ENCODE data around the gene VRK1. TPM values are rescaled to one million over a fixed set of nuclear protein-coding genes. Genes with fewer than 3 reads are reported as not detected.

VRK1 gene
- total and polyA plus RNA-seq, 2 of the 8 experiments (the other 6 are each of a cell fraction or from before 2014, with no cell fraction given): 24.2 to 64.8 TPM

GRCh38 chr14:96827290-96827689 lies 30.1 kb downstream of the VRK1 start:
- DNase-seq (ENCODE audit: low read depth in 1 of 2, low spot score in 2 of 2) (no peak), FAIRE-seq (no peak)
- Histone ChIP-seq H4K20me1 (replicated peaks in 1 of 2; ENCODE audit: control insufficient read depth in 1 of 2, insufficient read depth in 2 of 2, low read length in 2 of 2) (peaks cover 6 to 7% of the 10 kb centered on the region in 2 experiments), H3K23ac (ENCODE audit: insufficient read length) (no peak overlapping the region), H3K18ac (ENCODE audit: extremely low read depth, low read length) (no peak overlapping the region), H3K56ac (replicated peaks; ENCODE audit: insufficient read length, low read depth, low read length) (no peak overlapping the region), H3K36me3 (ENCODE audit: control insufficient read depth in 2 of 4, insufficient read depth in 4 of 4, low read length in 3 of 4) (no peaks in the 10 kb centered on the region), H2AFZ (ENCODE audit: low read length) (no peak overlapping the region), H2BK120ac (replicated peaks; ENCODE audit: low read depth, low read length) (no peak overlapping the region), H2BK5ac (ENCODE audit: low read depth, low read length) (no peak overlapping the region), H2BK15ac (ENCODE audit: low read length) (no peak overlapping the region), H3K14ac (ENCODE audit: insufficient read length) (no peak overlapping the region), H4K91ac (replicated peaks; ENCODE audit: insufficient read length, low read length) (no peak overlapping the region), H2BK12ac (ENCODE audit: low read depth, low read length) (no peak overlapping the region), H2AK5ac (ENCODE audit: low read depth, low read length) (no peak overlapping the region), H4K5ac (ENCODE audit: insufficient read length, low read depth, low read length) (no peak overlapping the region), H3K79me2 (ENCODE audit: control insufficient read depth in 1 of 2, insufficient read depth in 2 of 2, low read length in 2 of 2) (peaks cover 0 to 96% of the 10 kb centered on the region in 2 experiments; a peak in 2 of 4 replicates), H3K4me3 (ENCODE audit: extremely low read depth in 1 of 4, insufficient read depth in 2 of 4, low read depth in 3 of 4, low read length in 4 of 4) (no peak overlapping the region), H3K27me3 (replicated peaks in 1 of 4; ENCODE audit: control insufficient read depth in 3 of 4, extremely low read depth in 1 of 4, insufficient read depth in 3 of 4, low read length in 3 of 4) (no peaks in the 10 kb centered on the region), H3K9ac (replicated peaks in 1 of 4; ENCODE audit: extremely low read depth in 1 of 4, low read depth in 3 of 4, low read length in 3 of 4) (no peak overlapping the region), H2BK20ac (ENCODE audit: low read length) (no peak overlapping the region), H4K8ac (ENCODE audit: extremely low read depth, insufficient read depth, low read length) (no peak overlapping the region), H3K79me1 (ENCODE audit: low read depth, low read length) (peaks cover 5% of the 10 kb centered on the region; the same call in 1 of the 2 replicates), H3K23me2 (ENCODE audit: low read depth, low read length) (no peaks in the 10 kb centered on the region), H3K4me2 (ENCODE audit: insufficient read depth in 1 of 2, low read depth in 2 of 2, low read length in 2 of 2) (no peak overlapping the region), H3K27ac (ENCODE audit: low read depth, low read length) (no peak overlapping the region), H3K4me1 (replicated peaks in 1 of 4; ENCODE audit: control insufficient read depth in 3 of 4, insufficient read depth in 4 of 4, low read length in 3 of 4) (no peaks in the 10 kb centered on the region), H3K9me3 (ENCODE audit: insufficient read depth in 2 of 2, low read depth in 1 of 2, low read length in 1 of 2) (no peaks in the 10 kb centered on the region), H3K4ac (replicated peaks; ENCODE audit: insufficient read length, low read depth, low read length) (no peak overlapping the region)
- ChIA-PET POLR2A (ENCODE audit: partially characterized antibody) (interaction anchor here (1.2 kb wide), 1 partner anchor 30 kb away, joined by 6 read pairs; the partner anchor contains the start of gene VRK1), CTCF (ENCODE audit: partially characterized antibody) (interaction anchor here (0.8 to 2.6 kb wide), 5 partner anchors 10 to 312 kb away, joined by 3 to 10 read pairs (median 3); no protein-coding TSS in a partner anchor)
- 85% methylated on average over 3 of the region's 3 CpGs; no CpG with 5 or more reads in 1 of the 2 experiments for WGBS, 2 experiments (ENCODE audit: extremely low coverage in 1 of 2, insufficient coverage in 1 of 2, insufficient read length in 1 of 2, insufficient replicate concordance in 2 of 2, low coverage in 1 of 2, low lambda C conversion rate in 2 of 2, missing lambda C conversion rate in 1 of 2)
- TF ChIP-seq SP2 (IDR thresholded peaks at IDR 0.05; ENCODE audit: low read length) (no peak), SIX5 (IDR thresholded peaks at IDR 0.05; ENCODE audit: low read depth, low read length) (no peak), RNF2 (IDR thresholded peaks at IDR 0.05; ENCODE audit: borderline replicate concordance, low read depth, low read length, missing control alignments, poor library complexity, severe bottlenecking) (no peak), TAF1 (IDR thresholded peaks at IDR 0.05; ENCODE audit: low read depth, low read length) (no peak), TAF7 (optimal IDR thresholded peaks at IDR 0.05; ENCODE audit: borderline replicate concordance, low read depth, low read length) (no peak), RXRA (IDR thresholded peaks at IDR 0.05; ENCODE audit: insufficient read depth, low read depth, low read length) (no peak), E2F6 (IDR thresholded peaks at IDR 0.05) (no peak), JUND (IDR thresholded peaks at IDR 0.05; ENCODE audit: low read length) (no peak), RFX5 (IDR thresholded peaks at IDR 0.05; ENCODE audit: borderline replicate concordance, low read depth, low read length) (no peak), SIRT6 (IDR thresholded peaks at IDR 0.05; ENCODE audit: low read length) (no peak), HDAC6 (IDR thresholded peaks at IDR 0.05; ENCODE audit: low read depth, low read length) (no peak), CBX5 (IDR thresholded peaks at IDR 0.05; ENCODE audit: low read depth, low read length) (no peak), CTBP2 (IDR thresholded peaks at IDR 0.05; ENCODE audit: borderline replicate concordance, insufficient read depth, insufficient read length, low read length) (no peak)

Data from H1 (cell line).